Skeletal muscle cell (primary cell): Measurements from ENCODE around the gene HVCN1.
A peak's percentile ranks its signal among the peaks of the same experiment; 100 is the strongest.
"Not testable (repeated sequence)": the region's sequence is repeated elsewhere in the genome, so short reads cannot be mapped to it uniquely, and the experiment has no call there.

Experiments
- DNase-seq: peaks from one replicate; pipeline ENCODE4 v3.0.0-alpha.2; 2010; ENCODE audit warnings: low read depth
- H3K4me3 ChIP-seq: 2 replicates; pipeline ENCODE4 v1.5.1; 2011; ENCODE audit warnings: low read depth, mild to moderate bottlenecking, control low read depth, low read length, moderate library complexity

Gene HVCN1

DNA sequence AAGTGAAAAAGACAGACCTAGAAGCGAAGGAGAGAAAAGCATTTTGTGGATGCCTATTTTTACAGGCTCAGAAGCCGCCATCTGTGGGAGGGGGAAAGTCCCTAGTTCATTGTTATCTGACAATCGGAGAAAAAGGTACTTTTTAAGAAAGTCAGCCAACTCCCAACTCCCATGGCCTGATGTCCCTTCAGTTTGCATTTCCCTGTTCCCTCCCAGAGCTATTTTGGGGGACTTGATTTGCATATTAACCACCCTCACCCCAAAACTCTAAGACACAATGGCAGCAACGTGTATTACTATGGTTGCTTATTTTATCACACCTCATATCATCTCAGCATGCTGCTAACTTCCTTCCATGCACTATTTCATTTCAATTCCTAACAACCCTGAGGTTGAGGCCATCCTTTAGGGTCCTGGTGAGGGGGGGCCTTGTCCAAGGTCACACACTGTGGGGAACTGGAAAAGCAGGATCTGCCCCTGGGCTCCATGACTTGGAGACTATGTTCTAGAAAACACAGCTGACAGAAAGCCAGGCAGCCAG is 18.7 kb downstream of the HVCN1 start:
- no peak overlapping the region for H3K4me3 ChIP-seq
- DNase-seq, result no peak

DNA sequence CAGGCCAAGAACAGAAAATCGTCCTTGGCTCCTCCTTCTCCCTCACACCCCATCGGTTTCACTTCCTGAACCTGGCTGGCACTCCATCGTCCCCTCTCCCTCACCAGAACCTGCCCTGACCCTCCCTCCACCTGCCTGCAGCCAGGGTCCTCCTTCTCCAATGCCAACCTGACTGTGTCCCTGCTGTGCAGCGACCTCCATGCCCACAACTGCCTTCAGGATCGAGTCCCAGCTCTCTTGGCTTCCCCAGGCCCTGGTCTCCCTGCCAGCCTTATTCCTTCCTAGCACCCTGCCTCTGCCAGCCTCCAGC is 19.8 kb downstream of the HVCN1 start:
- no peak overlapping the region for H3K4me3 ChIP-seq
- no peak for DNase-seq

DNA sequence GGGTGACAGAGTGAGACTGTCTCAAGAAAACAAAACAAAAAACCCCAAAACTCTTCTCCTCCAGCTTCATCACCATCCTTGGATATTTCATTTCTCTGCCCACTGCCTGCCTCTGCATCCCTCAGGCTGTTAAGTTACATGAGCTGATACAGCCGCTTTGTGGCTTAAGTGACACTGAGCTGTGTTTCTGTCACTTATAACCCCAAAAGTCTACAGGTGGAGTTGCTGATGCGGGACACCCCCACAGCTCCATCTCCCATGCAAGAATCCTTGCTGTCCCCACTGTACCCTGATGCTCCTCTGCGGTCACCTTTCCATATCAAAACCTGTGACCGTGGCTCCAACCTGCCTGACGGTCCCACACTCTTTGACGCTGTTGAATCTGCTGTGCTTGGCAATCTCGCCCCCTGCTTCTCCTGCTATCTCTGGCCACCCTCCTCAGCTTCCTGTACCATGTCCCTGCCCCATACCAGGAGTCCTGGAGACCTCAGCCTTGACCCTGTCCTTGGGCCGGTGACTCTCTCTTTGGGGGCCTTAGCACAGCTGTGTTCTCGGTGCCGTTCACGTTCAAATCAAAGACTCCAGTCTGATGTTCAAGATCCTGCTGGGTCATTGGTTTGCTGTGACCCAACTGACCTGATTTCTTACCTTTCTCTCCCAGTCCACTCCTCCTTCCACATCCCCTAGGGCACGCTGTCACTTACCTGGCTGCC is 20.3 kb downstream of the HVCN1 start:
- no peak overlapping the region for H3K4me3 ChIP-seq

DNA sequence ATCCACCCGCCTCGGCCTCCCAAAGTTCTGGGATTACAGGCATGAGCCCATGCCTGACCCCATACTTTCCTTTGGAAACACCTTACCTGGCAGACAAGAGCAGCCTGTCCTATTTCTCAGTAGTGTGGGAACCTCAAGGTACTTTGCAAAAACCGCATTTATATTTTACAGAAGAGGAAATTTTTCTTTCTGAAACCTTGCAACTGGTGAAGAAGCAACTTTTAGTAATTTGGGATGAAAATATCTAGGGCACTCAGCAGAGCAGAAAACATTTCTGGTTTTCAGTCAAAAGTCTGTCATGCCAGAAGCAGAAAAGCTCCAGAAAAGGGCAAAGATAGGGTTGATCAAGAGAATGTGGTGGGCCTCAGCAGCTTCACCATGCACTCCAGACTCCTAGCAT is 21.2 kb downstream of the HVCN1 start:
- no peak overlapping the region for H3K4me3 ChIP-seq

More for the DNA sequence above, 20.3 kb downstream of the HVCN1 start:
- no peak for DNase-seq

DNA sequence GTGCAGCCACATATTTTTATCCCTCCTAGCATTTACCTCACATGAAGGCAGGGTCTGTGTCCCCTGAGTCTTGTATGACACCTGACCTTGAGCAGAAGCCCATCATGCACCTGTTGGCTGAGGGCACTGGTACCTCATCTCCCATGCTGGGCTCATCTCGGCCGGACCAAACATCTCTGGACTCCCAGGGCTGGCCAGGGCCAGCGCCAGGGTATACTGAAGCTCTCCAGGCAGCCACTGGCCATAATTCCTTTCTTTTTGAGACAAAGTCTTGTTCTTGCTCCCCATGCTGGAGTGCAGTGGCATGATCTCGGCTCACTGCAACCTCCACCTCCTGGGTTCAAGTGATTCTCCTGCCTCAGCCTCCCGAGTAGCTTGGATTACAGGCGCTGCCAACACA is 22.0 kb downstream of the HVCN1 start:
- no peak overlapping the region for H3K4me3 ChIP-seq
- DNase-seq, result no peak

More for the DNA sequence above, 21.2 kb downstream of the HVCN1 start:
- DNase-seq, result no peak

DNA sequence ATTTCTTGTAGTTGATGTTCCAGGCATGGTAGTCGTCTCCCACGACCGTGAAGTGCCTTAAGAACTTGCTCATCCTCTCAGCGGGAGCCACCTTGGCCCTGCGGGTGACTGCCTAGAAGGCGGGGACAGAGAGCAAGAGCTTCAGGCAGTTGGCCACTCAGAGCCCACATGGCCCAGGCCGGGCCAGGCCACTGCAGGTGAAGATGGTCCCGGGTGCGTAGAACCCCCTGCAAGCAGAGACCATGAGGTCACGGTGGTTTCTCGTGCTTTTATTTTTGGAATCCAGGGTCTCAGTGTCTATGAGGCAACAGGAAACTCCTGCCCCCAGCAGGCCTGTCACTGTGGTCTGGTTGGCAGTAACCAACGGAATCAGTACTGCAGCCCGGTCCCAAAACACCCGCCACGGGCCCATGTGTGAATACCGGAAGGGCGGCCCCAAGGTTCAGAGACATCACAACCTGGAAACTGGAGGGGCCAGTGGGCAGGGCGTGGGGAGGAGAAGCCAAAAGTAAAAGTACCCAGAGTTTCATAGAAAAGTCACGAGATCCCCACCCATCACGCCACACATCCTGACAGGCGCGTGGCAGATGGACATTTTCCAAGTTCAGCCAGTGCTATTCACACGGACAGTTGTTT is 27.5 kb downstream of the HVCN1 start:
- H3K4me3 ChIP-seq, result no peak overlapping the region
- no peak for DNase-seq

DNA sequence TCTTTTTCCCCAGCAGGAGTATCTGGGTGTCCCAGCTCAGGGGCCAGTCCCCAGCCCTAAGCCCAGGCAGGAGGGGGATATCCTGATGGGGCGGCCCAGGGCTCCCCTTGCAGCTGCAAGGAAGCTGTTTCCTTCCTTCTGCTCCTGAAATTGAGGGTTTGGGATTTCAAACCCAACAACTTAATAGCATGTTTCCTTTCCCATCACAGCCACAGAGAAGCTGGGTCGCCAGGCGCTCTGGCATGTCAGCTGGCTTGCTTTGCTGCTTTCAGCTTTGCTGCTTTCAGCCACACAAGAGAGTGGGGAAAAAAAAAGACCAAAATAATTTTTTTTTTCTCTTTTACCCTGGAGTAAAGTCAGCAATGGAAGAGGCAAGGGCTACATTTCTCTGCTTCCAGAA is 30.0 kb downstream of the HVCN1 start:
- DNase-seq, result no peak
- no peak overlapping the region for H3K4me3 ChIP-seq

DNA sequence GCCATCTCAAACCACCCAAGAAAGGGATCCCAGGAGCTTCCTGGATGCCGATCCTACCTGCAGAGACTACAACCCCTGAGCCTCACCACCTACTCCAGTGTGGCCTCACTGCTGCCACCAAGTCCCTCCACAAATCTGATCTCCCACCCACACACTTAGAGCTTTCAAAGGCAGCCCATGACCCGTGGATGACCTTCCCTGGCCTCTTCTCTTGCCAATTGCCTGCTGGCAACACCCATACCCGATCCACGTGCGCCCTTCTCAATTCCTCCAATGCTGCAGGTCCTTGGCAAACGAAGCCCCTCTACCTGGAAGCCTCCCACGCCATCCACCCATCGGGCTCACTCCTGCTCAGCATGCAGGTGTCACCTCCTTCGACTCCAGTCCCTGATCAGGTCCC is 30.7 kb downstream of the HVCN1 start:
- no peak for DNase-seq
- H3K4me3 ChIP-seq, result no peak overlapping the region

DNA sequence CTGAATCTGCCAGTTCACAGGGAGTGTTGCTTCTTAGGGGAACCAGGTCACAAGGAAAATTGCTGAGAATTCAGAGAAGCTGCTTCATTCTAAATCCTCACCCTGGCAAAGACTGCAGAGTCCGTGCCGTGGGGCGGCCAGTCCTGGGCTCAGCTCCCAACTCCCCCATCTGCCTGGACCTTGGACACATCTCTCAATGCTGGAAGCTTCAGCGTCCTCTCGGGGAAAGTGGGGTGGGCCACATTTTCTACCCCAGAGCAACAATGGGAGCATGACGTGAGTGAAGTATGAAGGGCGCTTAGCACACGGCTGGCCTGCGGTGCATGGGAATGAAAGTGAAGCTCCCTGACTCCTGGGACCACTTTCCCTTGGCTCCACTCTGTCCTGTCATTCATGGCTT is 31.2 kb downstream of the HVCN1 start:
- no peak overlapping the region for H3K4me3 ChIP-seq
- DNase-seq, result no peak

DNA sequence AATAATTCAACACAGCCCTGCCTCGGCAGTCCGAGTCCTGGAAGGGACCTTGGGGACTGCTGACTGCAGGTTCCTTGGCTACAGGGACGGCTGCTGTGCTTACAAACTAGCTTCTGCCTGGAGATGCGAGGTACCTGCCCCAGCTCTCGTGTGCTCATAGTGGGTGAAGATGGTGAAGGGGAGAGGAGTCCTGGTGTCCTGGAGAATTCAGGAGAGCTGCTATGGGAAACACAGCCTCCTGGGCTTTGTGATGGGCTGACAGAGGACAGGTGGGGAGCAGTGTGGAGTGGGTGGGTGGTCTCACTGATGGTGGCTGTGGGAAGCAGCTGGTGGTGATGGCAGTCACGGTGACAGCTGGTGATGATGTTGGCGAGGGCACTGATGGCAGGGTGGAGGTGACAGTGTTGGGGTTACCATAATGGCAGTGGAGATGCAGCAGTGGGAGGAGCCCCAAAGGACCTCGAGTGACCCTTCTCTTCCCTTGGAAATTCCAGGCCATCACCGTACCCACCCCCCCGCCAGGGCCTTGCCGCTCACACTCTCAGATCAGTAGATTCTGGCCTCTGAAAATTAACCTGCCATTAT is 32.8 kb downstream of the HVCN1 start:
- DNase-seq, result no peak
- no peak overlapping the region for H3K4me3 ChIP-seq

DNA sequence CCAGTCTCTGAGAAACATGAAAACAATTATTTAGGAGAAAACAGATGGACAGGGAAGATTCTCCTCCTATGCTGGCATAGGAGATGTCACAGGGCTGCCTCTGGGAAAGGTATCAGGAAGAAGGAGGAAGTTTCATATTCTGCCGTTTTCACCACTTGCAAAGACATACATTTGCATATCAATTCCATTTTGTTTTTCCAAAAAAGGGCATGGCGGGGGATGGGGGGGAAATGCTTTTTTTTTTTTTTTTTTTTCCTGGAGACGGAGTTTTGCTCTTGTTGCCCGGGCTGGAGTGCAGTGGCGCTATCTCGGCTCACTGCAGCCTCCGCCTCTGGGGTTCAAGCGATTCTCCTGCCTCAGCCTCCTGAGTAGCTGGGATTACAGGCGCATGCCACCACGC is 34.7 kb downstream of the HVCN1 start:
- H3K4me3 ChIP-seq, DNase-seq: not testable (repeated sequence)

DNA sequence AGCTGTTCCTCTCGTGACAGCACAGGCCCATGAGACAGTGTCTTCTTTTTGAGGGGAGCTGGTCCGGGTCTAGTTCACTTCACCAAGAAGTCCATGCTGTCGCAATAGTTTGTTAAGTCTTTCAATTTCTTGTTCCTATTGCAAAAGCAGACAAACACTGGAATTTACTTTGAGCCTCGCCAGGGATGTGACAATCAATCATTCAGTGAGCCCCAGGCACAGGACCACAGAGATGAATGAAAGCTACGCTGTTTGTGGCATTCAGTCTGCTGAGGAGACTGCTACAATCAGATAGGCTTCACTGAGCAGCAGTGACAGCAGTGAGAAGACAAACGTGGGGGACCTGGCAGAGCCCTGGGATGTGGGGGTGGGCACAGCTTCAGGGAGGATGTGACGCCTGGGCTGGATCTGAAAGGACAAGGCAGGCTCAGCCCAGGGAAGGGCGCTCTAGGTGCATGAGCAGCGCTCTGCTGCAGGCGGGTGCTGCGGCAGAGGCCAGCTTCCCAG is 39.5 kb downstream of the HVCN1 start:
- no peak overlapping the region for H3K4me3 ChIP-seq
- no peak for DNase-seq

DNA sequence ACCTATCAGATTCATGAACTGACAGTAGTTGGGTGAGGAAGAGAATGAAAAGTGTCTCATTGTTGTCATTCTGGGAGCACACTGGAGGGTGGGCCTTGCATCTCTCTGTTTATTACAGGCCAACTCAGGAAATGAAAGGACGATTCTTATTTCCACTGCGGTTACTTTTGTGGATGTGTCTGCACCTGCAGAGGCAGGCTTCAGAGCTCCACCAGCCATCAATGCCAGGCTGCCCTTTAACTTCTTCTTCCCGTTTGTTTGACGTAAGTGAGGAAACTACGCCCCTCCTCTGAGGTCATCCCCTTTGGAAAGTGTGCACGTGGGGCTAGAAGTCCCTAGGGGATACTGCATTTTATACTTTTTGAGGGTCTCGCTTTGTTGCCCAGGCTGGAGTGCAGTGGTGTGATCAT is 41.3 kb downstream of the HVCN1 start:
- H3K4me3 ChIP-seq, result no peak overlapping the region
- DNase-seq, result no peak

DNA sequence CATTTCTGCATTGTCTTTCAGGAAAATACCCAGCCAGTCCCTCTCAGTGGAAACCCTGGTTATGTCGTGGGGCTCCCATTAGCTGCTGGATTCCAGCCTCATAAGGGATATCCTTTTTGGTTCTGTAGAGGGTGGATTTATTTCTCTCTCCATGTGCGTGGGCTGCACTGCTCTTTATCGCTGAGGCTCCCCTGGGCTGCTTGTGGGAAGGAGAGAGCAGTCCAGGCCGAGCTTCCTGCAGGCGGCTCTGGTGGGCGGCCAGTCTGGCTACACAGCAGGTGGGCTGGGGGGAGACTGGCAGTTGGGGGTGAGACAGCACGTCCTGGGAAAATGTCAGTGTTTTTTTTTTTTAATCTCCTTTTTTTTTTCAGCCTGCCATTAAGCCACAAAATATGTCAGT is 47.4 kb downstream of the HVCN1 start:
- H3K4me3 ChIP-seq, result no peak overlapping the region

DNA sequence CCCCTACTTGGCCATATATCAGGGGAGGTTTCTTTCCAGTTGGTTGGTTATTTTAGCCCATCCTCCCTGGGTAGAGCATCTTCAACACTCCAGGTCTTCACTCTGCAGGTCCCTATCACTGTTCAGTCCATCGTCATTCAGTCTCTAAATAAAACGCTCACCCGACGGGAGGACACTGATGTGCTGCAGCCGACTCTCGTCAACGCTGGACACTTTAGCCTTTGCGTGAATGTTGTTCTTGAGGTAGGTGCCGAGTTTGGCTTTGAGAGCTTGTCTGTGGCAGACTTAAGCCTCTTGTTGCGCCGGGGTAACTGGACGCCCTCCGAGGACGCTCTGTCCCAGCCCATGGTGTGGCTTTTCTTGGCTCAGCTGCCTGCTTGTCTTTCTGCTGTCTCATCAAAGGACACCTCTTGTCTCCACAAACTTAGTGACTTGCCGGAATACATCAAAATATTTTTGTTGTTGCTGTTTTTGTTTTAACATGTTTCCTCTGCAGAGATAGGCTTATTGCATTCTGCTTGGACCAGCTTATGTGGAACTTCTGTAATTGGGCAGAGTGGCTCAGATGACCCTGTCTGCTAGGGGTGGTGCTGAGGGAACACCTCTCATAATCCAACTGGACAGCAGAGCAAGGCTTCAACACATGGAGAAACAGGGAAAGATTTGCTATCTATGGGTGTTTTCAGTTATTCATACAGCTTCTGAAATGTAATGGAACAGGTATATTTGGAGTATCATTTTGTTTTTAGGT is 48.5 kb downstream of the HVCN1 start:
- H3K4me3 ChIP-seq, result no peak overlapping the region
- DNase-seq, result no peak

More for the DNA sequence above, 47.4 kb downstream of the HVCN1 start:
- DNase-seq, result peak; percentile 52

DNA sequence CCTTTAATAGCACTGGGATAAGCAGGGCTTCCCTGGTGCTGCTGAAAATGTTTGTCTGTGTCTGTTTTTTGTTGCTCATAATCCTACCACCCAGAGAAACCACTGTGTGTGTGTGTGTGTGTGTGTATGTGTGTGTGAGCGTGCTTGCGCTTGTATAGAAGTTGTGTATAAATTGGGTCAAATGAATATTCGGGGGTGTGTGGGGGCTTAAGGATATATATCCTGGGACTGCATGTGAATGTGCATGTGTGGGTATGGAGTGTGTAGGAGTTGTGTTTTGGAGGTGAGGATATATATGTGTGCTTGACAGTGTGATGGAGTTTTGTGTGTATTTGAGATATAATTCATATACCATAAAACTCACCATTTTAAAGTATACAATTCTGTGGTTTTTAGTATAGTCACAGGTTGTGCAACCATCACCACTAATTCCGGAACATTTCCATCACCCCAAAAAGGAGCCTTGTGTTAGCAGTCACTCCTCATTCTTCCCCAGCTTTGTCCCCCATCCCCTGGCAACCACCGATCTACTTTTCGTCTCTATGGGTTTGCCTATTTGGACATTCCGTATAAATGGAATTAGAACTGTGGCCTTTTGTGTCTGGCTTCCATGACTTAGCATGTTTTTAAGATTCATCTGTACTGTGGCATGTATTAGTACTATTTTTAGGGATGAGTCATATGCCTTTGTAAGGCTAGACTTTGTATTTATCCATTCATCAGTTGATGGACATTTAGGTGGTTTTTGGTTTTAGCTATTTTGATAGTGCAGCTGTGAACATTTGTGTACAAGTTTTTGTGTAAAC is 49.4 kb downstream of the HVCN1 start:
- DNase-seq, result peak; percentile 54
- no peak overlapping the region for H3K4me3 ChIP-seq

DNA sequence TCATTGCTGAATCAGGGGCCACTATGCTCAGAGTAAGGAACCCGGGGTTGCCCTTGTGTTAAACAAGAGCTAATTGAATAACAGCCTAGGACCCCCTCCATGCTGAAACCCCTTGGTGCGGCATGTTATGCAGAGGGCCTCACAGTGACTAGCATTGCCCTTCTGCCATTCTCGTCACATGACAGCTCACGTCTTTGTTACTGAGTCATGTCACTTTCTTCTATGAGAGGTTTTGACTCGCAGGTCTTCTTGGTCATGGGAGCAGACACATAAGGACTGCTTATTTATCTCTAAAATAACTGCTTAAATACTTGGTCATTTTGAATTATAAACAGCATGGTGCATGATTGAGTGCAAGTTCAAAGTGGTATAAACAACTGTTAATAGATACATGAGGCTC is 50.1 kb downstream of the HVCN1 start:
- DNase-seq, result no peak
- H3K4me3 ChIP-seq, result no peak overlapping the region

DNA sequence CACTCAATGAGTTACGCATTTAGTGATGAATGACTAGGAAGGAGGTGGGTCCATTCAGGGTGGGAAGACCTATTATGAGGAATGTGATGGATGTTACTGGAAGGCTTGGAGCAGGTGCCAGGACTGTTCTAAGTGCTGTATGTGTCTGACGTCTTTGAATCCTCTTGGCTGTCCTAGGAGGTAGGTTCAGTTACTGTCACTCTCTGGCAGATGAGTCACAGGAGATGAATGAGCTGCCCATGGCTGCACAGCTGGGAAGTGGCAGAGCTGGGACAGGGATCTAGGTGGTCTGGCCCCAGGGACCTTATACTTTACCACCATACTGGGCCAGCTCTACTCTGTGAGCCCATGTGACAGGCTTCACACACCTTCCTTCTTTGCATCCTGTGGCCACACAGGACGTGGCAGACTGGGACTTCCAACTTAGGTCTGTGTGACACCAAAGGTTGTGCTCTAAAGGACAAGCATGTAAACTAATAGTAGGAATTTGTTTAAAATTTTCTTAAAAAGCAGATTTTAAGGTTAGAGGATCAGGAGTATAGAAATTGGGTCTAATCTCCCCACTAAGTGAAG is 51.0 kb downstream of the HVCN1 start:
- H3K4me3 ChIP-seq, result no peak overlapping the region
- DNase-seq, result no peak

DNA sequence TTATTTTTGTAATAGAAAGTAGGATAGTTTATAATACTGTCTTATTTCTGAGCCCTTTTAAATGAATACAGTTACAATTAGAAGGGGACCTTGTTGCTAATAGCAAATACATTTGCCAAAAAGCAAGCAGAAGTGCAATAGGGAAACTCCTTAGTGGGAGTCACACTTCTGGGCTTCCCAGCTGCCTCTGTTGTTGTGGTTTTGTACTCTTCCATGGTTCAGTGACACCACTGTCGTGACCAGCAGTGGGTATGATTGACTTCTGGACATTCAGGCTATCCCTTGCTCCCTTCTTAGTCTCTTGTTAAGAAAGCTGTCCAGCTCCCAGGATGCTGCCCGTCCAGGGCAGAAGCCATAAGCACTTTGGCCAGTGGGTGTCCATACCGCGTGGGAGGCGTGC is 52.4 kb downstream of the HVCN1 start:
- no peak for DNase-seq
- no peak overlapping the region for H3K4me3 ChIP-seq
